OCI-LY1 (cell line): ENCODE measurements around the gene RNF17.

Experiments used
- H2AFZ ChIP-seq: fragments of 200-600 bp; sonication (generic), shearing (Covaris generic); 2 replicates; pipeline ENCODE4 v1.6.0; 2014; ENCODE audit warnings: antibody characterized with exemption, mild to moderate bottlenecking, low read length
- H3F3A ChIP-seq: fragments of 200-600 bp; sonication (generic), shearing (Covaris generic); 2 replicates; pipeline ENCODE4 v1.6.0; 2014; ENCODE audit warnings: mild to moderate bottlenecking, antibody characterized with exemption, low read length, moderate library complexity; ENCODE audit not compliant: insufficient read depth
- H3K27ac ChIP-seq: fragments of 200-600 bp; sonication (generic); 2 replicates; pipeline ENCODE4 v1.5.1; 2014; ENCODE audit warnings: low read length, mixed run types, mild to moderate bottlenecking, low read depth; ENCODE audit not compliant: poor library complexity, severe bottlenecking
- H3K27me3 ChIP-seq: fragments of 200-600 bp; sonication (generic); 2 replicates; pipeline ENCODE4 v1.6.0; 2014; ENCODE audit warnings: antibody characterized with exemption, mild to moderate bottlenecking, low read length, moderate library complexity; ENCODE audit not compliant: insufficient read depth
- H3K36me3 ChIP-seq: fragments of 200-600 bp; sonication (generic); 2 replicates; pipeline ENCODE4 v1.6.1; 2014; ENCODE audit warnings: mild to moderate bottlenecking, antibody characterized with exemption, low read length, moderate library complexity, mixed read lengths; ENCODE audit not compliant: insufficient read depth
- H3K4me1 ChIP-seq: fragments of 200-600 bp; sonication (generic); 2 replicates; pipeline ENCODE4 v1.5.1; 2014; ENCODE audit warnings: mild to moderate bottlenecking, low read length, moderate library complexity; ENCODE audit not compliant: insufficient read depth, severe bottlenecking
- H3K4me2 ChIP-seq: fragments of 200-600 bp; sonication (generic), shearing (Covaris generic); 2 replicates; pipeline ENCODE4 v1.6.1; 2014; ENCODE audit warnings: low read length
- H3K4me3 ChIP-seq: fragments of 200-600 bp; sonication (generic); 2 replicates; pipeline ENCODE4 v1.5.1; 2014; ENCODE audit warnings: low read length, low read depth, mild to moderate bottlenecking, mixed read lengths; ENCODE audit not compliant: poor library complexity, severe bottlenecking
- H3K79me2 ChIP-seq: fragments of 200-600 bp; shearing (Covaris generic); 2 replicates; pipeline ENCODE4 v1.6.1; 2016; ENCODE audit warnings: mixed run types, low read length, mixed read lengths; ENCODE audit not compliant: insufficient read depth
- H3K9ac ChIP-seq: fragments of 200-600 bp; sonication (generic), shearing (Covaris generic); 2 replicates; pipeline ENCODE4 v1.6.1; 2014; ENCODE audit warnings: mild to moderate bottlenecking, low read length, mixed read lengths
- H3K9me2 ChIP-seq: fragments of 200-600 bp; sonication (generic), shearing (Covaris generic); 2 replicates; pipeline ENCODE4 v1.6.1; 2014; ENCODE audit warnings: low read depth, mild to moderate bottlenecking, low read length, mixed read lengths
- H3K9me3 ChIP-seq: fragments of 200-600 bp; shearing (Covaris generic); 2 replicates; pipeline ENCODE4 v1.6.1; 2014; ENCODE audit warnings: low read length, mixed read lengths
- H4K20me1 ChIP-seq: fragments of 200-600 bp; sonication (generic), shearing (Covaris generic); 2 replicates; pipeline ENCODE4 v1.6.0; 2016; ENCODE audit warnings: mild to moderate bottlenecking, low read length; ENCODE audit not compliant: insufficient read depth
- EZH2 ChIP-seq: fragments of 200-600 bp; sonication (generic), shearing (Covaris generic); IDR thresholded peaks from 2 replicates; pipeline ENCODE4 v1.8.0; 2017; ENCODE audit warnings: borderline replicate concordance, mixed run types, mild to moderate bottlenecking, antibody characterized with exemption, low read length, moderate library complexity, mixed read lengths
- TF ChIP-seq, protein P1 (sequence below): fragments of 200-600 bp; sonication (generic), shearing (Covaris generic); IDR thresholded peaks from 2 replicates; pipeline ENCODE4 v1.5.1; 2017; ENCODE audit warnings: mild to moderate bottlenecking, antibody characterized with exemption, low read length, moderate library complexity, mixed read lengths

Gene RNF17

DNA sequence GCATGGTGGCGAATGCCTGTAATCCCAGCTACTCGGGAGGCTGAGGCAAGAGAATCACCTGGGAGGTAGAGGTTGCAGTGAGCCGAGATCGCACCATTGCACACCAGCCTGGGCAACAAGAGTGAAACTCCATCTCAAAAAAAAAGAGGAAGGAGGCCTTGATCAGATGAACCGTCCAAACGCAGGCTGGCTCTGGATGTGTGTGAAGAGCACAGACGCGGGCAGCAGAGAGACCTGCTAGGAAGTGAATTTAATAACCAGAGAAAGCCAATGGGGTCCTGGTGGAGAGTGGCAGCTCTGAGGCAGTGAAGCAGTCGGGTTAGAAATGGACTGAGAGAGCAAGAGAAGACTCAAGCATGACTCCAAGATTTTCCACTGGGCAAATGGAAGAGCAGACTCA is 136.5 kb downstream of the RNF17 start:
- H3K4me1 ChIP-seq: peaks cover 9% of the 10 kb centered on the region
- H4K20me1 ChIP-seq: no peaks in the 10 kb centered on the region
- peaks cover 45% of the 10 kb centered on the region for H3K36me3 ChIP-seq
- TF ChIP-seq EZH2: no peak
- H3K9me3 ChIP-seq: no peaks in the 10 kb centered on the region
- no peak overlapping the region for H3K4me2 ChIP-seq
- peak overlapping the region; percentile 11; the same call in 1 of the 2 replicates for H3K9ac ChIP-seq
- H3K9me2 ChIP-seq: no peaks in the 10 kb centered on the region
- no peaks in the 10 kb centered on the region for H3K79me2 ChIP-seq
- no peaks in the 10 kb centered on the region for H3K27me3 ChIP-seq
- H3K4me3 ChIP-seq: no peak overlapping the region
- H3F3A ChIP-seq: no peaks in the 10 kb centered on the region
- H2AFZ ChIP-seq: no peak overlapping the region
- H3K27ac ChIP-seq: no peak overlapping the region

DNA sequence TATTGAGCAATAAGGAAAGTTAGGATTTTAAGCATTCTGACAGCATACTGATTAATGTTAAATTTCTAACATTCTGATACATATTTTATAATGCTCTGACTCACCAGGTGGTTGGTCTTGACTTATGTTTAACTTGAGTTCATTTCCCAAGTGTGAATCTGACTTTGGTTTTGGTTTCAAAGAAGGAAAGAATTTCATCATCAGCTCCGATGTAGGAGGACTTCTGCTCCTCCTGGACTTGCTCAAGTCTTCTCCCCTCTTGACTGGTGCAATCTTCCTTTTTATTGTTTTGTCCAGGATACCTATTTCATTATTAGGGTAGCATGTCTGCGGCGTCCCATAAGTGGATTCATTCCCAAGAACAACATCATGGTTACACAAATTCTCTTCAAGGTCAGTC is 141.3 kb downstream of the RNF17 start:
- no peaks in the 10 kb centered on the region for H3F3A ChIP-seq
- H3K27me3 ChIP-seq: no peaks in the 10 kb centered on the region
- H3K79me2 ChIP-seq: no peaks in the 10 kb centered on the region
- H2AFZ ChIP-seq: no peak overlapping the region
- peaks cover 48% of the 10 kb centered on the region for H3K36me3 ChIP-seq
- no peaks in the 10 kb centered on the region for H3K9me3 ChIP-seq
- no peaks in the 10 kb centered on the region for H4K20me1 ChIP-seq
- H3K4me1 ChIP-seq: peaks cover 15% of the 10 kb centered on the region
- H3K9ac ChIP-seq: no peak overlapping the region
- no peak overlapping the region for H3K4me2 ChIP-seq
- H3K9me2 ChIP-seq: no peaks in the 10 kb centered on the region
- H3K27ac ChIP-seq: no peak overlapping the region
- H3K4me3 ChIP-seq: no peak overlapping the region
- no peak for TF ChIP-seq EZH2
- TF ChIP-seq, protein P1, sequence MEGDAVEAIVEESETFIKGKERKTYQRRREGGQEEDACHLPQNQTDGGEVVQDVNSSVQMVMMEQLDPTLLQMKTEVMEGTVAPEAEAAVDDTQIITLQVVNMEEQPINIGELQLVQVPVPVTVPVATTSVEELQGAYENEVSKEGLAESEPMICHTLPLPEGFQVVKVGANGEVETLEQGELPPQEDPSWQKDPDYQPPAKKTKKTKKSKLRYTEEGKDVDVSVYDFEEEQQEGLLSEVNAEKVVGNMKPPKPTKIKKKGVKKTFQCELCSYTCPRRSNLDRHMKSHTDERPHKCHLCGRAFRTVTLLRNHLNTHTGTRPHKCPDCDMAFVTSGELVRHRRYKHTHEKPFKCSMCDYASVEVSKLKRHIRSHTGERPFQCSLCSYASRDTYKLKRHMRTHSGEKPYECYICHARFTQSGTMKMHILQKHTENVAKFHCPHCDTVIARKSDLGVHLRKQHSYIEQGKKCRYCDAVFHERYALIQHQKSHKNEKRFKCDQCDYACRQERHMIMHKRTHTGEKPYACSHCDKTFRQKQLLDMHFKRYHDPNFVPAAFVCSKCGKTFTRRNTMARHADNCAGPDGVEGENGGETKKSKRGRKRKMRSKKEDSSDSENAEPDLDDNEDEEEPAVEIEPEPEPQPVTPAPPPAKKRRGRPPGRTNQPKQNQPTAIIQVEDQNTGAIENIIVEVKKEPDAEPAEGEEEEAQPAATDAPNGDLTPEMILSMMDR: no peak

DNA sequence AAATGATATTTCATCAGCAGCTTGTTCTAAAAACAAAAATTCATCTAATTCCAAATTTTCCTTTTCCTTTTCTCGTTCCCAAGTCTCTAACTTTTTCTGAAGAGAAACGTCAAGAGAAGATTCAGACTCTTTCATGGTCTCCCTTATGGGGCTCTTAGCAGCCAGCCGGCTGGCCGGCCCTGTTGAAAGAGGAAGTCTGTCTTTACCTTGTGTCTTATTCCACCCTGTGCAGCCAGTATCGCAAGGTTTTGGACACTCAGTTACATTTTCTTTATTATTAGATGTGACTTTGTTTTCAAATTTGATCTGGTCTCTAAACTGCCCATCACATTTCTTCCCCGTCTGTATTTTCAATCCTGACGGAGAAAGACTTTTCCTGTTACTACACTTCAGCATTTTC is 142.3 kb downstream of the RNF17 start:
- no peaks in the 10 kb centered on the region for H4K20me1 ChIP-seq
- H2AFZ ChIP-seq: no peak overlapping the region
- no peak overlapping the region; the same call in 1 of the 2 replicates for H3K4me2 ChIP-seq
- H3K4me3 ChIP-seq: no peak overlapping the region
- no peaks in the 10 kb centered on the region for H3K79me2 ChIP-seq
- no peaks in the 10 kb centered on the region for H3K9me3 ChIP-seq
- H3K27me3 ChIP-seq: no peaks in the 10 kb centered on the region
- H3K36me3 ChIP-seq: peaks cover 56% of the 10 kb centered on the region
- peaks cover 7% of the 10 kb centered on the region for H3K4me1 ChIP-seq
- TF ChIP-seq EZH2: no peak
- TF ChIP-seq, protein P1: no peak
- H3K27ac ChIP-seq: no peak overlapping the region
- H3K9ac ChIP-seq: no peak overlapping the region
- no peaks in the 10 kb centered on the region for H3F3A ChIP-seq
- no peaks in the 10 kb centered on the region for H3K9me2 ChIP-seq

DNA sequence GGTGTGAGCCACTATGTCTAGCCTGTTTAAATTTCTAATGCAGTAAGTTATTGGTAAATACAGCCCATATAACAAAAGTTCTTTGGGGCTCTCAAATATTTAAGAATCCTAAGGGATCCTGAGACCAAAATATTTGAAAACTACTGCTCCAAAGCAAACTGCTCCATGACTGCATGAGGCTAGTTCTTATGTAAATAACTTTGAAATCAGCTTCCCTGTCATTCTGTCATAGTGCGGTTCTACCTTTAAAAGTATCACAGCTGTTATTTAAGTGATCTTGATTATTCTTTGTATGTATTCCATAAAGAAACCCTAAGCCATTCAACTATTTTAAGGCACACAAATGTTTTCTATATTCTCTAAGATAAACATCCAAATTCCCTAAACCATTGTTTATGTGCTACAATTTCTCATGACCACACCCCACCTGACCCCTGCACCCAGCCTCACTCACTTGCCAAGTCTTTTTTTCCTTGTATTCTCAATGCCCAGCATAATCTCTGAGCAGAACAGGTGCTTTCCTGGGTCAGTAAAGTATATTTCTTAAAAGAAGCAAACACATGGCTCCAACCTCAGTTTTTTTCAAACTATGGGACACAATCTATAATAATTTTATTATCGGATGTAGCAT is 146.6 kb downstream of the RNF17 start:
- no peaks in the 10 kb centered on the region for H3K9me2 ChIP-seq
- no peaks in the 10 kb centered on the region for H3F3A ChIP-seq
- TF ChIP-seq, protein P1: no peak
- no peak for TF ChIP-seq EZH2
- no peaks in the 10 kb centered on the region for H3K9me3 ChIP-seq
- no peak overlapping the region for H3K4me3 ChIP-seq
- no peak overlapping the region for H2AFZ ChIP-seq
- no peak overlapping the region for H3K4me2 ChIP-seq
- no peak overlapping the region for H3K9ac ChIP-seq
- H3K27ac ChIP-seq: no peak overlapping the region
- H3K4me1 ChIP-seq: peaks cover 6% of the 10 kb centered on the region
- H4K20me1 ChIP-seq: no peaks in the 10 kb centered on the region
- H3K79me2 ChIP-seq: peaks cover under 1% of the 10 kb centered on the region; the same call in 1 of the 2 replicates
- no peaks in the 10 kb centered on the region for H3K27me3 ChIP-seq
- peaks cover 35% of the 10 kb centered on the region for H3K36me3 ChIP-seq
